ENCODE measurements around the gene TOX2.

DNA sequence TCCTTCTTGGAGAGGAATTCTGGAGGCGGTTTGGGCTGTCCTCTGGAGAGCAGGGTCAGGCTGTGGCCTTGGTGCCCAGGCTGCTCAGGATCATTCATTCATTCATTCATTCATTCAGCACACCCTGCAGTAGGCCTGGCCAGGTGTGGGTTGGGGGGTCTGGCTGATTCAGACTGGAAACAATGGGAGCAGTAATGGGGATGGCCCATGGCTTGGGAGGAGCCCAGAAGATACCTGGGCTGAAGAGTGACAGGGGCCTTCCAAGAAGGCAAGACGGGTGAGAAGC lies 31.5 kb downstream of the TOX2 start:
- TF ChIP-seq, protein P1, sequence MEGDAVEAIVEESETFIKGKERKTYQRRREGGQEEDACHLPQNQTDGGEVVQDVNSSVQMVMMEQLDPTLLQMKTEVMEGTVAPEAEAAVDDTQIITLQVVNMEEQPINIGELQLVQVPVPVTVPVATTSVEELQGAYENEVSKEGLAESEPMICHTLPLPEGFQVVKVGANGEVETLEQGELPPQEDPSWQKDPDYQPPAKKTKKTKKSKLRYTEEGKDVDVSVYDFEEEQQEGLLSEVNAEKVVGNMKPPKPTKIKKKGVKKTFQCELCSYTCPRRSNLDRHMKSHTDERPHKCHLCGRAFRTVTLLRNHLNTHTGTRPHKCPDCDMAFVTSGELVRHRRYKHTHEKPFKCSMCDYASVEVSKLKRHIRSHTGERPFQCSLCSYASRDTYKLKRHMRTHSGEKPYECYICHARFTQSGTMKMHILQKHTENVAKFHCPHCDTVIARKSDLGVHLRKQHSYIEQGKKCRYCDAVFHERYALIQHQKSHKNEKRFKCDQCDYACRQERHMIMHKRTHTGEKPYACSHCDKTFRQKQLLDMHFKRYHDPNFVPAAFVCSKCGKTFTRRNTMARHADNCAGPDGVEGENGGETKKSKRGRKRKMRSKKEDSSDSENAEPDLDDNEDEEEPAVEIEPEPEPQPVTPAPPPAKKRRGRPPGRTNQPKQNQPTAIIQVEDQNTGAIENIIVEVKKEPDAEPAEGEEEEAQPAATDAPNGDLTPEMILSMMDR (IDR thresholded peaks at IDR 0.05; ENCODE audit: low read depth, low read length, poor library complexity, severe bottlenecking): no peak
- no peak for TF ChIP-seq EZH2phosphoT487 (IDR thresholded peaks at IDR 0.05; ENCODE audit: borderline replicate concordance, low read length)
